ENCODE results near the gene ZMYND19.

The ZMYND19 gene

GRCh38 chr9:137590469-137591383 lies at the start of gene ZMYND19:
Gene ZMYND19, minus strand, starts transcription at chr9:137590512. Its CDS starts 249 bp downstream, at chr9:137590263.
- peak within 1 kb of the TSS; percentile 75 for H3K4me3 ChIP-seq (ENCODE audit: low read depth, low read length)
- no peak for TF ChIP-seq CTCF (IDR thresholded peaks at IDR 0.05; ENCODE audit: low read depth, low read length)

DNA sequence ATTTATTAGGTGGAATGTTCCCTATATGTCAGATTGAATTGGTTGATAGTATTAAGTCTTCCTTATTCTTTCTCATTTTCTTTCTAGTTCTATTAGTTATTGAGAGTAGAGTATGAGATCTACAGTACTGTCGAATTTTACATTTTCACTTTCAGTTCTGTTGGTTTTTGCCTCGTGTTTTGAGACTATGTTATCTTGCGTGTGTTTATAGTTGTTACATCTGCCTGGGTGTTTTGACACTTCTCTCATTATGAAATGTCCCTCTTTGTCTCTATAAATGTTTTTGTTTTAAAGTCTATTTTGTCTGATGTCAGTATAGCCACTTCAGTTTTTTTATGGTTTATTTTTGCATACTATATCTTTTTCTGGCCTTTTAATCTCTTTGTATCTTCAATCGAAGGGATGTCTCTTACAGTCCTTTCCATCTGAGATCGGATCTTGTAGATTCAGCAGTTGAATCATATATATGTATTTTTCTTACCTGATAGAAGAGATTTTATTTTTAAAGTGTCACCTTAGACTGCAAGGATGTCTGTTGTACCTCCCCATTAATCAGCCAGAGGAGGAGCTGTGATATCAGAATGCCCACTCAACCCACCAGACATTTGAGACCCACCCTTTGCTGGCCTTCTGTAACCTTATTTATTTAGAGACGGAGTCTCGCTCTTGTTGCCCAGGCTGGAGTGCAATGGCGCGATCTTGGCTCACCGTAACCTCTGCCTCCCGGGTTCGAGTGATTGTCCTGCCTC lies 49.2 kb upstream of the ZMYND19 start:
- H3K4me3 ChIP-seq (ENCODE audit: low read depth, low read length) = peak overlapping the region; percentile 25
- TF ChIP-seq CTCF (IDR thresholded peaks at IDR 0.05; ENCODE audit: low read depth, low read length) = no peak

DNA sequence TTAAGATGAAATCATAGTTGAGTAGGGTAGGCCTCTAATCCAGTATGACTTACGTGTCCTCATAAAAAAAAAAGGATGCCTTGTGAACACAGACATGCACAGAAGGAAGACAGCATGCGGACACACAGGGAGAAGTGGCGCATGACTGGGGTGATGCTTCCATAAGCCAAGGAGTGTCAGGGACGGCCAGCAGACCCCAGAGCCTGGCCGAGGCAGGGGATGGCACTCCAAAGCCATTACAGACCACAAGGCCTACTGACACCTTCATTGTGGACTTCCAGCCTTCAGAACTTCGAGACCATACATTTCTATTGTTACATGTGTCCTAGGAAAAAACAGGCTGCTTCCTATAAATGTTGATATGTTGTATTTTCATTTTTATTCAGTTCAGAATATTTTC lies 48.4 kb upstream of the ZMYND19 start:
- no peak overlapping the region for H3K4me3 ChIP-seq (ENCODE audit: low read depth, low read length)

DNA sequence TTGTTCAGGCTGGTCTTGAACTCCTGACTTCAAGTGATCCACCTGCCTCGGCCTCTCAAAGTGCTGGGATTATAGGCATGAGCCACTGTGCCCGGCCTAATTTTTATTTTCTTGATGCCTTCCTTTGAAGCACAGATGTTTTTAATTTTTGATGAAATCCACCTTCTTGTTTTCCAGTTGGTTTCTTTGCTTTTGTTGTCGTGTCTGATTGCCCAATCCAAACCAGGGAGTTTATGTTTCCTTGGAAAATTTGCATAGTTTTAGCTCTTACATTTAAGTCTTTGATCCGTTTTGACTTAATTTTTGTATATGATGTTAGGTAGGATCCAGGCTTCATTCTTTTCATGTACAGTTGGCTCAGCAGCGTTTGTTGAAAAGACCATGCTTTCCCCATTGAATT lies 43.7 kb upstream of the ZMYND19 start:
- no peak for TF ChIP-seq CTCF (IDR thresholded peaks at IDR 0.05; ENCODE audit: low read depth, low read length)
- H3K4me3 ChIP-seq (ENCODE audit: low read depth, low read length) = no peak overlapping the region

More for the DNA sequence above, 48.4 kb upstream of the ZMYND19 start:
- no peak for TF ChIP-seq CTCF (IDR thresholded peaks at IDR 0.05; ENCODE audit: low read depth, low read length)

DNA sequence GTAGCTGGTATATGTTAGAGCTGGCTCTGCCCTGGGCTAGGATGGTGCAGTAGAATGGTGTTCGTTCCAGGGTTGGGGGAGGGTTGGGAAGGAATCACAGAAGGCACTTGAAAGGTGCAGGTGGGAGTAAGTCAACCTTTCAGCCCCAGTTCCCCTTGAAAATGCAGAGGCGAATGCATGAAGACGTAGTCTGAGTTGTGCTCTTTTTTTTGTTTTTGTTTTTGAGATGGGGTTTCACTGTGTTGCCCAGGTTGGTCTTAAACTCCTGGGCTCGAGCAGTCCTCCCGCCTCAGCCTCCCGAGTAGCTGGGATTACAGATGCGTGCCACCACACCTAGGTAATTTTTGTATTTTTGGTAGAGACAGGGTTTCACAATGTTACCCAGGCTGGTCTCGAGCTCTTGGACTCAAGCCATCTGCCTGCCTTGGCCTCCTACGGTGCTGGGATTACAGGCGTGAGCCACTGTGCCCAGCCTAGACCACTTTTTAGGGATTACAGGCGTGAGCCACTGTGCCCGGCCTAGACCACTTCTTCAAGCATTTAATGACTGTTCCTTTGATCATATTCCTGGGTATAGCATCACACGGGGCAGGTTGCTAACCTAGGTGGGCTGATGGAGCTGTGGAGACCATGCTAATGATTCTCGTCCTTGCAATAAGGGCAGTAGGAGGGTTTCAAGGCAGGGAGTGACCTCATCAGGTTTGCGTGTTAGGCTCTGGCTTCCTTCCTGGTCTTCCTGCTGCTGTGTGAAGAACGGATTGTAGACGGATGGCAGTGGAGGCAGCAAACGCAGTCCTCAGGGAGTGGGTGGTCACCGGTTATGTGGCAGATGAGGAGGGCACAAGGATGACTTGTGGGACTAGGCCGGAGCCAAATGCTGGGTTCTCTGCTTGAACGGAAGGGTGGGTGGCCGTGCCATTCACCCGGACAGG lies 42.2 kb upstream of the ZMYND19 start:
- TF ChIP-seq CTCF (IDR thresholded peaks at IDR 0.05; ENCODE audit: low read depth, low read length) = no peak
- H3K4me3 ChIP-seq (ENCODE audit: low read depth, low read length) = no peak overlapping the region

DNA sequence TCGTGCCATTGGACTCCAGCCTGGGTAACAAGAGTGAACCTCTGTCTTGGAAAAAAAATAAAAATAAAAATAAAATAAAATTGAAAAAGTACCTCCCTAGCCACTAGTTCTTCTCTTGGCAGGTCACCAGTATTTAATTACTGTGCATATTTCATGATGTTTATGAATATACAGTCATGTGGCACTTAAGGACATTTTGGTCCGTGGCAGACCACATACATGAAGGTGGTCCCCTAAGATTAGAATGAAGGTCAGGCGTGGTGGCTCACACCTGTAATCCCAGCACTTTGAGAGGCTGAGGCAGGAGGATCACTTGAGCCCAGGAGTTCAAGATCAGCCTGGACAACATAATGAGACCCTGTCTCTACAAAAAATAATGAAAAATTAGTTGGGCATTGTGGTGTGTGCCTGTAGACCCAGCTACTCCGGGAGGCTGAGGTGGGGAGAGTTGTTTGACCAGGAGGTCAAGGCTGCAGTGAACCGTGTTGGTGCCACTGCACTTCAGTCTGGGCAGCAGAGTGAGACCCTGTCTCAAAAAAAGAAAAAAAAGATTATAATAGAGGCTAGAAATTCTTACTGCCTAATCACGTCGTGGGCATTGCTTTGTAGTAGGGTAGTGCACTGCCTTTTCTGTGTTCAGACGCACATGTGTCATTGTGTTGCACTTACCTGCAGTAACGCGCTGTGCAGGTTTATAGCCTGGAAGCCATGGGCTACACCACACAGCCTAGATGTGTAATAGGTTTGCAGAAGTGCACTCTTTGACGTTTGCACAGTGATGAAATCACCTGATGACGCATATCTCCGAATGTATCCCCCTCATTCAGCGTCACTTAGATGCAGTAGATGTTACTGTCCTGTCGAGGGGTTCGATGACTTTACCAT lies 41.3 kb upstream of the ZMYND19 start:
- H3K4me3 ChIP-seq (ENCODE audit: low read depth, low read length) = no peak overlapping the region
- TF ChIP-seq CTCF (IDR thresholded peaks at IDR 0.05; ENCODE audit: low read depth, low read length) = no peak
